Measurements from ENCODE around the gene EML2.
"Not testable (repeated sequence)": the region's sequence is repeated elsewhere in the genome, so short reads cannot be mapped to it uniquely, and the experiment has no call there.

Gene EML2

GRCh38 chr19:45650722-45651121 lies 11.5 kb upstream of the EML2 start:
- DNase-seq, result no peak

DNA sequence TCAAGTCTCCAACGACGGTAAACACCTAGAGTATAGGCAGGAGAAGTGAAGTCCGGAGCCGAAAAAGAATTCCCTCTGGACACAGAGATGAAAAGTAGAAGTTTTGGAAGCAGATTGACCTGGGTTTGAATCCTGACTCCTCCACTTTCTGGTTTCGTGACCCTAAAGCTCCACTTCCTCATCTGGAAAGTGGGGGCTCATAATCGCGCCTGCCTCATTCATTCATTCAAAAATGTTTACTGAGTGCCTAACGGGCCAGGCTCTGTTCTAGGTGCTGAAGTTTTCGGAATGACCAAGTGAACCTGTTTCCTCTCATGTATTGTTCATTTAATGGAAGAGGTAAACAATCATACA lies 7.1 kb upstream of the EML2 start:
- DNase-seq, result no peak

- peak; percentile 58 for DNase-seq
These were observed 6.6 kb upstream of the EML2 start for GRCh38 chr19:45645631-45646344.

DNA sequence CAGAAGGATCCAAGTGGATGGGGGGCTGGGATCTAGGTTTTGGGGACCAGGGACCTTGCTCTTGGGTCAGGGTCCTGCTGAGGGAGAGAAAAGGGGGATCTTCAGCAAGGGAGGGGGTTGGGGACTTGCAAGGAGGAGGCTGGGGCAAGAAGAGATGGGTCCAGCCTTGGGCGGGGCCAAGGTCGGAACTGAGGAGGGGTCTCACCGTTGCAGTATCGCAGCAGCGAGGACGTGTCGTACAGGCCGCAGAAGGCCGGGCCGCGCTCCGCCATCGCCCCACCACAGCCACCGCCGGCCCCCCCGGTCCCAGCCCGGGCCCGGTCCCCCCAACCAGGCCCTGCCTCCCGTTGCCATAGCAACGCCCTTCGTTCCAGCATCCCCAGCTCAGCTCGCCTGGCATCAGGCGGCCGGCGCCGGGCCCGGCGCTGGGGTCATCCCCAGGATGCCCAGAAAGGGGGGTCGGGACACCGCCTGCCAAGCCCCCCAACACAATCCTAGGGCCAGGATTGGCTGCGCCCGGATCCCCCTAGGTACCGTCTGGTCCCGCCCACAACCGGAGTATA lies 6.0 kb upstream of the EML2 start:
- DNase-seq, result no peak

DNA sequence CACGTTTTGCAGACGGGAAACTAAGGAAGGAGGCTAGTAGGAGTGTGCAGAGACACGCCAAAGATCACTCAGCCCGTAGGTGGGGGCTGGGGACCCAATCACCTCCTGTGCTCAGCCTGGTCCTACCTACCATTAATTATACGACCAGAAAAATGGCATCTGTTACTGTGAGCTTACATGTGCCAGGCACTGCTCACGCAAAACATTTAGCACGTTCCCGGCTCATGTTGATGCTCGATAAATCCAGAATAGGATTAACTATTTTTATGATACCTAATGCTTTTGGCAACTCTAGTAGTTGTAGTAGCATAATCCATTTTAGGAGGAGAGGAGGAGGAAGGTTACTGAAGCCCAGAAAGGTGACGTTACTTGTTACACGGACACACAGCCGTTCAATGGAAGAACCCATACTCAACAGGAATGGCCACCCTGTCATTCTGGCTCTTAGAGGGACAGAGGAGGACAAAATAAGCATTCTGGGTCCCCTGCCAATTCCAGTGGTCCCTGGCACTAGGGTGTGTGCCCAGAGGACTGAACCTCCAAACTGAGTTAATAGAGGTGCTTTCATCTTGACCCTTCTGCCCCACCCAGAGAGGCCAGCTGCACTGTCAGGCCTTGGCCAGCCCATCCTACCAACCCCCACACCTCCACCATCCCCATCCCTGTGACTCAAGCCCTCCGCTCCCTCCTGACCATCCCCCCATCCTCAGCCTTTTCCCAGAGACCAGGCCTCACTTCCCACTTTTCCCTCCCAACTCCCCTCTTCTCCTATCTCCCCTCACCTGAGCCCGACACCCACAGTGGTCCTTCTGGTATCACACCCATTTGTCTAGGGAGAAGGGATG lies 5.0 kb upstream of the EML2 start:
- DNase-seq, result no peak

- peak; percentile 82 for DNase-seq
These were observed 4.1 kb upstream of the EML2 start for GRCh38 chr19:45643024-45643926.

GRCh38 chr19:45641274-45642105 lies 2.3 kb upstream of the EML2 start:
- peak; percentile 87 for DNase-seq

DNA sequence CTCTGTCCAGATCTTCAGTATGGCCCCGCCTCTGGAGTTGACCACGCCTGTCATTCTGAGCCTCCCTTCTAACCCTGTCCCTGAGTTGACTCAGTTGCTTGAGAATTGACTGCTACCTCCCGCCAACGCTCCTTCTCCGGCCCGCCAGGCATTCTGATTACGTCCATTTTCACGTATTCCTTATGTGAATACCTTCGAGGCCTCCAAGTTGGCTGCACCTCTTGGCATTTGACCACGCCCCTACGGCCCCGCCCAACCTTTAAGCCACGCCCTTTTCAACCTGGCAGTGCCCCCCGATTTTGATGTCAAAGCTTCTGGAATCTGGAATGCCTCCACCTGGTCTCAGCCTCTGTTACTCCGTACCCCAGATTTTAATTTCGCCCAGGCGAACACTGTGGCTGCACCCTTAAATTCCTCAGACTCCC lies 1.7 kb upstream of the EML2 start:
- DNase-seq, result no peak

DNA sequence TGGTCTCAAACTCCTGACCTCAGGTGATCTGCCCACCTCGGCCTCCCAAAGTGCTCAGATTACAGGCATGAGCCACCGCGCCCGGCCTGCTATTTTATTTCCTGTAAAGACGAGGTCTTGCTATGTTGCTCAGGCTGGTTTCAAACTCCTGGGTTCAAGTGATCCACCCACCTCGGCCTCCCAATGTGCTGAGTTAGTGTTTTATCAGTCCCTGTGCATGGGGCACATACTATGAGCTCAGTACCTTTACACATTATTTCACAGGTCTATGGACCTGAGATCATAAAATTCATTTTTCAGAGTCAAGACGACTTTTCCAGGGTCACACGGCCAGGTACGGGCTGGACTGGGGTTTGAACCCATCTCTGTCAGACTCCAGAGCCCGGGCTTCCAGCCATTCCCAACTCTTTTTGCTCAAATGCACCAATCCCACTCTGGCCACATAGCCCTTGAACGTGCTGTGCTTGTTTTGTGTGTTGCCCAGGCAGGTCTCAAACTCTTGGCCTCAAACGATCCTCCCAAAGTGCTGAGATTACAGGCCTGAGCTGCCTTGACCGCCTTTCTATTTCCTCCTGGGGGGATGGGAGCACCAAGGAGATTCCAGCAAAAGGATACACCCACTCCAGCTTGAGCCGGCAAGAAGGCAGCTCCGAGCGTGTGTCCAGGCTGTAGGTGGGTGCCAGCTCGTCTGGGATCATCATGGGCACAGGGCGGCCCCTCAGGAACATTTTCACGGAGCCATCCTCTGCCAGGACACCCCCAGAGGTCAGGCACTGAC lies 1.1 kb downstream of the EML2 start:
- DNase-seq, result no peak

DNA sequence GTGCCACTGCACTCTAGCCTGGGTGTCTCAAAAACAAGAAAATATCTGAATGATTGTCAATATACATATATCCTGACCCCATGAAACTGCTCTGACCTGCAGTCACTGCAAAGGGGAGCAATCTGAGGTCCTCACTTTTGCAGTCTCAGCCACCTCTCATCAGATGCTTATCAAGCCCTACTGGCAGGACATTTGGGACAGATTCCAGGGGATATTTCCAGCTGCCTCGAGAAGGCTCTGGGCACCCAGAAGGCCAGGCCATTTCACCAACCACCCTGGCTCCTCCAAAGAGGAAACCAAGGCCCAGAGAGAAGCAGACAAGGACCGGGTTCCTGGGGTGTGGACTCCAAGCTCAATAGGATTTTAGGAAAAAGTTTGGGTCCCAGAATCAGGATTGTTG lies 2.3 kb downstream of the EML2 start:
- no peak for DNase-seq

- no peak for DNase-seq
These were observed 2.9 kb downstream of the EML2 start for GRCh38 chr19:45636275-45636674.

- DNase-seq, result peak; percentile 48
These were observed 6.6 kb downstream of the EML2 start for GRCh38 chr19:45632468-45633196.

GRCh38 chr19:45630463-45630862 lies 8.7 kb downstream of the EML2 start:
- peak; percentile 74 for DNase-seq

DNA sequence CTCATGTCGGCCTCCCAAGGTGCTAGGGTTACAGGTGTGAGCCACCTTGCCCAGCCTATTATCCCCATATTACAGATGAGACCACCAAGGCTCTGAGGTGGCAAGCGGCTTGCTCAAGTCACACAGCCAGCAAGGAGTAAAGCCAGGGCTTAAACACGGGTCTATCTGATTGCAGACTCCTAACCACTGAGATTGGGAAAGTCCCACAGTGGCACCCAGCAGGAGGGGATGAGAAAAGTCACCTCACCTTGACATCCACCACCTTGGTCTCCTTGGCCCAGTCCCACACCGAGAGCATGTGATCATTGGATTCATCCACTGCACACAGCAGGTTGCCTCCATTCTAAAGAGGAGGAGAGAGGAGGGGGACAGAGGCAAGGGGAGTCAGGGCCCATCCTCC lies 9.5 kb downstream of the EML2 start:
- no peak for DNase-seq

DNA sequence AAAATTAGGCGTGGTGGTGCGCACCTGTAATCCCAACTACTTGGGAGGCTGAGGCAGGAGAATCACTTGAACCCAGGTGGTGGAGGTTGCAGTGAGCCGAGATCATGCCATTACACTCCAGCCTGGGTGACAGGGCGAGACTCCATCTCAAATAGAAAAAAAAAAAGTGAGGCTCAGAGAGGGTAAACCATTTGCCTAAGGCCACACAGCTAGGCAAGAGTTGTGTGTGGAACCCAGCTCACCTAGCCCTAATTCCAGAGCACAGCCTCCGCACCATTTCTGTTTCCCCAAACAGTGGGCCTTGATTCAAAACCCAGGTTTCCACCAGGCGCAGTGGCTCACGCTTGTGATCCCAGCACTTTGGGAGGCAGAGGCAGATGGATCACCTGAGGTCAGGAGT lies 11.0 kb downstream of the EML2 start:
- not testable (repeated sequence) for DNase-seq

DNA sequence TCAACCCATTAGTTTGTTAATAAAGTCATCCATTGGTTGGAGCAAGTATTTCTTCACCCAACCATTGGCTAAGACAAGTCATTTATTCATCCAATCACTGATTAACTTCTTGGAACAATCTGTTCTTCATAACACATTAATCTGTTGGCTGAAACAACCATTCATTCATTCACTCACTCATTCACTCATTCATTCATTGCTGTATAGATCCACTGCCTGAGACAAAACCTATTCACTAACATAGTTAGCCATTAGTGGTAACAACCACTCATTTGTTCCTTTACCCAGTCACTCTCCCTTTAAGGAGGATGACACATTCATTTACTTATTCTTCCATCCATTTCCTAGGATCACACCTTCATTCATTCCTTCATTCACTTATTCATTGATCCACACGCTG lies 15.2 kb downstream of the EML2 start:
- DNase-seq, result no peak

GRCh38 chr19:45621976-45622503 lies 17.2 kb downstream of the EML2 start:
- no peak for DNase-seq

GRCh38 chr19:45621389-45621788 lies 17.8 kb downstream of the EML2 start:
- DNase-seq, result no peak

GRCh38 chr19:45616704-45617017 lies 22.5 kb downstream of the EML2 start:
- DNase-seq, result no peak
